Renal cortical epithelial cell (primary cell): Measurements from ENCODE around the gene RASA3. TPM values are rescaled to one million over a fixed set of nuclear protein-coding genes. Genes with fewer than 3 reads are reported as not detected.

Source experiments
- DNase-seq: peaks from one replicate; pipeline ENCODE4 v3.0.0-alpha.2; 2011; ENCODE audit warnings: low read depth
- total RNA-seq: library from RNA; depleted of rRNA; stranded (reverse); fragments of >200 nt; gene quantifications from 2 replicates; pipeline ENCODE4 v1.2.3, GENCODE V29; 2014

RASA3 gene
- total RNA-seq, 1 donor from 2014 or later = 10.9 TPM

DNA sequence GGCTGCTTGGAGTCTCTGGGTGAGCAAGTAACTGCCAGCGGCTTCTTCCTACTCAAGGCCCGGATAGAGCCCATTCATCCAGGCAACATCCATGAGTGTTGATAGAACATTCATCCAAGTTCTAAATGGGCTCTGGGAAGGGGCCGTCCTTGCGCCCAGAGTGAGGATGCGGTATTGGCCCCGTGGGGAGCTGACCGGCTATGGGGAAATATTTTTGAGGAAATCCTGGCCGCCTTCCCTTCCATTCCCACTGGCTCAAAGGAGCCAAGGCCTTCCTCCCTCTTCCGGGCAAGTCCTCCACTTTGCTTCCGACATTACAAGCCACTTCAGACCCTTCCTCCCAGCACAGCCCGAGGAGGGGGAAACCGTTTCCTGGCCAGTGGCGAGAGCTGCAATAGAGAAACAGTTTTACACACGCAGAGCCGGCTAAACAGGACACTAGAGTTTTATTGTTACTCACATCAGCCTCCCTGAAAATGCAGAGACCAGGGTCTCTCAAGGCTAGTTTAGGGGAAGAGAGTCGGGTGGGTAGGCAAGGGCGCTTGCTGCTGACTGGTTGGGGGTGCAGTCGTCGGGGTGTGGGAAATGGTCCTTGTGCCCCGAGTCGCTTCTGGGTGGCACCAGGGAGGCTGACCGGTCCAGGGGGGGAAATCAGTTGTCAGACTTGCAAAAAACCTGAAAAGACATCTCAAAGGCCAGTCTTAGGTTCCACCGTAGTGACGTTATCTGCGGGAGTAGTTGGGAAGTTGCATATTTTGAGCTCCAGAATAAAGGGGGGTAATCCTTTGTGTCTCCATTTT, 196.1 kb downstream of the RASA3 start:
- DNase-seq = no peak

DNA sequence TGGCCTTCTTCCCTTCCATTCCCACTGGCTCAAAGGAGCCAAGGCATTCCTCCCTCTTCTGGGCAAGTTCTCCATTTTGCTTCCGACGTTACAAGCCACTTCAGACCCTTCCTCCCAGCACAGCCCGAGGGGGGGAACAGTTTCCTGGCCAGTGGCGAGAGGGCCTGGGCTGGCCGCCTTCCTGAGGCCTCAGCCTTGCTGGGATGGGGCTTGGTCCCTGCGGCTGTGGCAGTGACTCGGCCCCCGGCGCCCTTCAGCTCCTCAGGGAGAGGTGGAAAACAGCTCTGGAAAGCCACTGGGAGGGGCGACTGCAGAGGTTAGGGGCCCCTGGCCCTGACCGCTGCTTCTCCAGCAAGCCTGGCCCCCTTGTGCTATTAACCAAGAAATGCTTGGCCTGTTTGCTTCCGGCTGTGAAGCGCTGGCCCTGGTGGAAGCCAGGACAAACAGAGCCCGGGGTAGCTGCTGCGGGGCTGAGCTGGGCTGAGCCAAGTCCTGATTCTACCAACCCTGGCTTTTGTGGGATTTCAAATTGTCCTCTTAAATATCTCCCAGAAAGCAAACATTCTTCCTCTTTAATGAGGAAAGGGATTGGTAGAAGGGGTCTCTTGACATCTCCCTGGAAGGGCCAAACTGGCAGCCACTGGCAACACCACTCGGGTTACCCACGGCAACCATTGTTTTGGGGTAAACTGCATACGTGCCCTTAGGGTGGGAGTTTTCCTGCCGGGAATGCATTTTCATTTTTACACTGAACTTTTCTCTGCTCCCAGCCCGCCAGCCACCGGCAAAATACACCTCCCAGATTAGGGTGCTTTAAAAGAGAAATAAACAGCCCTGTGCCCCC, 197.2 kb downstream of the RASA3 start:
- DNase-seq = no peak

DNA sequence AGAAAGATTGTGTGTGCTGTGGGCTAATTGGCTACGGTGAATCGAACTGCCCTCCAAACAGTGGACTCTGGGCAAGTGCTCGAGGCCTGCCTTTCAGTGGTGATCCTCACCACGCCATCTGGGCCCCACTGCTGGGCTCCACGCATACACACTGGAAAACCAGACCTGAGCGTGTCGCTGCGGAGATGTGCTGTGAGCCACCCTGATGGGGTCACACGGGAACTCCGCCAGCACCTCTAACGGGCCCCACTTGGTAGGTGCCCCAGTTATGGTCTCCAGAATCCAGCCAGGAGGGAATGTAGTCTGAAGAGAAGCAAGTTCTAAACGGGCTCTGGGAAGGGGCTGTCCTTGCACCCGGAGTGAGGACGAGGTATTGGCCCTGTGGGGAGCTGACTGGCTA, 197.8 kb downstream of the RASA3 start:
- DNase-seq = no peak

DNA sequence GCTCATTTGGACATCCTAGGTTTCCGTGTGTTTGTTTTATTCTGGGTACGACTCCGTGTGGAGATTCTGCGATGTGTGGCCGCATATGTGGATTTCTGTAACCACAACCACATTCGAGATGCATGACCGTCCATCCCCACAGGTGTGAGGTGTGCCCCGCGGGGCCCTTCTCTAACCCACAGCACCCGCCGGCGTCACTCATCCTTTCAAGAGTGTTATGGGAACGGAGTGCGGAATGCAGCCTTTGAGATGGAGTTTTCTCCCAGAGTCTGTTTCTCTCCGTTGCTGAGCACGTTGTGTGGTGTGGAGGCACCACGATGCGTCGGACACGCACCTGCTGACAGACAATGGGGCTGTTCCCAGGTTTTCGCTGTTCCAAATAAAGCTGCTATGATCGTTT, 198.5 kb downstream of the RASA3 start:
- DNase-seq = no peak

DNA sequence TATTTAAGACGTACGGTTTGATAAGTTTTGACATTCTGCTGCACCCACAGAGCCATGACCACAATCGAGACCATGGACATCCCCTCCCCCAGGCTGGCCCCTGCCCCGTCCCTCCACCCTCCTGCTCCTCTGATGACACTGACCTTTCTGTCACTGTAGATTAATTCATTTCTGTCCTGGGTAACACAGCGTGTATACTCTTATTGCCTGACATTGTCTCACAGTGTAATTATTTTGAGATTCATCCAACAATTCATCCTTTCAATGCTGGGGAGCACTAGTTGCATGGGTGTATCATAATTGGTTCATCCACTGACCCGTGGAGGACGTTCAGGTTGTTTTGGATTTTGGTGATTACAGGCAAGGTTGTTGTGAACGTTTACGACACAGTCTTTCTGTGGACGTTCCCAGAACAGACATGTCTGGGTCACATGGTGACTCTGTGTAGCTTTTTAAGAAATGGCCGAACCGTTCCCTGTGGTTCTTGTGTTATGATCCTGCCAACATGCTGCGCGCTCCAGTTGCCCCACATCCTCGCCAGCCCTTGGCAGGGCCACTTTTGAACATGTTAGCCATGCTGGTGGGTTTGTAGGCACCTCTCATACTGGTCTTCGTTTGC, 200.5 kb downstream of the RASA3 start:
- DNase-seq = no peak

DNA sequence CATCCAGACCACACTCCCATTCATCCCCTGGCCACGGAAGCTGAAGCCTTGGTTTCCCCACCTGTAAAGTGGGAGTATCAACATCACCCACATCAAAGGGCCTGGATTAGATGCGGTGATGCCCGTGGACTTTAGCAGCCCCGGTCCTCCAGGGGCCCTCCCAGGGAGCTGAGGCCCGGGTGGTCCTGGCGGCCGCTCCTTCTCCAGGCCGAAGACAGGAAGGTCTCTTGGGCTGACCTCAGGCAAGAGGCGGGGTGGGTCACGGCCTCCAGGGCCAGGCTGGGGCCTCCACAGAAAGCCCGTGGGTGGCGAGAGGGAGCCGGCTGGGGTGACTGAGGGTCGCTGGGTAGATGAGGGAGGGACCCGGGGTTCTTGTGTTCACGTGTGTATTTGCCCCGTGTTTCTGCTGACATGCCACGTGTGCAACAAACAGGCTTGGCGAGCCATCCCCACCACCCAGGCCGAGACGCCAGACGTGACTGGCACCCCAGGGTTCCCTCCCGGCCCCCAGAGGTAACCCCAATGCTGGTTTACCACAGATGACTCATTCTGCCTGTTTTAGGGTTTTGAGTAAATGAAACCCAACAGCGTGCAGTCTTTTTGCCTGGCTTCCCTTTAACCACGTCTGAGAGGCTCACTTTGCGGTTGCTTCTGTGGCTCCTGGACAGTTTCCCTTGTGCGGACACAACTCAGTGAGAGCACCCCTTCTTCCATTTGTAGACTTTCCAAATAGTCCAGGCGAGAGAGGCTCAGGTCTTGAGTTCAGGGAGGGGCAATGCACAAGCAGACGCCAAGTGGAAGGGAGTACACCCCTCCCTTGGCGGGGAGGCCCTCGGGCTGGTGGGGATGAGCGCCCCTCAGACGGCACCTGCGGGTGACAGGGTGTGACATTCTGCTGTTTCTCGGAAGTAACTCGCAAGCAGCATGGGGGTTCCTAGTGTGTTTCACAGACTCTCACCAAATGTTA, 201.5 kb downstream of the RASA3 start:
- DNase-seq = no peak

DNA sequence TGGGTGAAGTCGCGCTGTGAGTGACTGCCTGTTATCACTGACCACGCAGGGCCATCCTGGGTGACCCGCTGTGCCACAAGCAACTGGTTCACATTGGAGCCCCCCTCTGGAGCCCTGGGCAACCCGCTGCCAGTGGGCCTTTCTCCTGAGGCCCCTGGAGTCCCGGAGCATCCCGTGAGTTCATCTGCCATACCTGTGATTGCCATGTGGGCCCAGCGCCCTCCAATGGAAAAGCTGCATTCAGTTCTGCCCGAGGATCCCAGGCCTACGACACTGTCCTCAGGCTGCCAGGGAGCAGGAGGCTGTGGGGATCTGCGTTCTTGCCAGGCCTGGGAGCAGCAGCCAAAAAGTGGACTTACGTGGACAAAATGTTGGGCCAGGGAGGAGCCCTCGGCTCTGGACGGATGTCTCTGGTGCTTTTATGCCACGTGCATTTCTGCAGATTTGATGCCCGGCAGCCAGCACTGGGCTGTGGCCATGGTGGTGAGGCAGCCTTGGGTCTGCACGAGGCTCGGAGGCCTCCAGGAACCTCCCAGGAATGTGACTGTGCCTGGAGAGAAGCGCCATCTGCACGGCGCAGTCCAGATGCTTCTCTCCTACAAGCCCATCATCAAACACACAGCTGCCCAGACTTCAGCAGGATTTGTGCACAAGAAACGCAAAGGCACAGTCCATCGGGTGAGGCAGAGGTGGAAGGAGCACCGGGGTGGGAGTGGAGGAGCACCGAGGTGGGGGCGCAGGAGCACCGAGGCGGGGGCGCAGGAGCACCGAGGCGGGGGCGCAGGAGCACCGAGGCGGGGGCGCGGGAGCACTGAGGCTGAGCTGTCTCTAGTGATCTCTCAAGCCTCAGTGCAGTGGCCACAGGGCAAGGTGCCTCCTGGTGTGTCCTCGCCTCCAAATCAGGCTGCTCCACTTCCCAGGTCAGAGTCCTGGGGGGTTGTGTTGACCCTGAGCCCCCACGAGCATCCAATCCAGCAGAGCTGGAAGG, 202.5 kb downstream of the RASA3 start:
- DNase-seq = no peak

DNA sequence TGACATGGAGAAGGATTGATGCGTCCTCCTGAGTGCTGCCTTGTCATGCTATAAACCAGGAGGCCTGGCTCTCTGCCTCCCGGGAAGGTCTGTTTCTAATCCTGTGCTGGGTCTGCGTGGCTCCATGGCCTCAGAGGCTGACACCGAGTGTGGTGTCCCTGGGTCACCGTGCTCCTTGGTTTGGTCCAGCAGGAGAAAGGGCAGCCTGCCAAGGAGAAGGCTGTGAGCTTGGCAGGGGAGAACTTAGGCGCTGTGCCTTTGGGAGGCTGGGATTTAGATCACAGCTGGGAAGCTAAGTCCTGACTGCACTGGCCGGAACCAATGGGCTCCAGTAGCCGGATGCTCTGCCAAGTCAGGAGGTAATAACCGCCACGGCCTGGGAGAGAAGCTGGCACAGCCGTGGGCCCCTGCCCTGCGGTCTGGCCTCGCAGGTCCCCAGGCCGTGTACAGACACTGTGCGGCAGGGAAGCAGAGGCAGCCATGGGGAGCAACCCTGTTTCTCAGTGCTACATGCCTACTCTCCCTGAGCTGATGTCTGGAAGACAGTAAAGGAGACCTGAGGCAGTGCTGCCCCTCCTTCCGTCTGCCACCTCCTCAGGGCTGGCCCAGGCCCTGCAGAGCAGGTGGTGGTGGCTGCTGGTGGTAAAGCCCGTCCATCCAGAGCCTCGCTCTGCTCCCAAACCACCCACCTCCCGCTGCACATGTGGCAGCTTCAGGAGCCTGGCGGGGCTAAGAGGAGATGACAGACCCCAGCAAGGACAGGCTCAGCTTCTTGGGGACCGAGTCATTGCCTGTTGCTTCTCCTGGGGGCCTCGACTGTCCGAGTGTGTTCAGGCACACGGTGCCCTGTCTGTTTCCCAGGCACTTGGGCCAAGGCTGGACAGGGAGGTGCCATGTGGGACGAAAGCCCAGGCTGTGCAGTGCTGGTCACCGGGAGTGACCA, 203.5 kb downstream of the RASA3 start:
- DNase-seq = no peak

Other genes starting within 250 kb of the RASA3 start
- gene C13orf46, start 158.5 kb downstream of the RASA3 start, total RNA-seq = 0.65 TPM in 1 of 2 replicates, not detected in the other
- gene CFAP97D2, start 46.6 kb upstream of the RASA3 start, total RNA-seq = not detected in 2 replicates
- gene CDC16, start 102.3 kb upstream of the RASA3 start, total RNA-seq = 47.6 and 118 TPM in 2 replicates
- 14.6 and 30.3 TPM in 2 replicates for gene UPF3A, start 149.0 kb upstream of the RASA3 start, total RNA-seq
- gene CHAMP1, start 181.9 kb upstream of the RASA3 start, total RNA-seq = 15.3 and 15.9 TPM in 2 replicates